Suprapubic skin (tissue), 3 donors: Measurements from ENCODE around the gene KIF11.

Experiments
- EP300 ChIP-seq: sonication (generic); formaldehyde crosslinking; IDR thresholded peaks from one replicate; pipeline ENCODE4 v1.6.1; 2017; ENCODE audit warnings: antibody characterized with exemption
- TF ChIP-seq, protein P1 (sequence below), 2 donors: fragments of 200-600 bp in 1 of 2; fragments of 450-650 bp in 1 of 2; sonication (generic) in 1 of 2; IDR thresholded peaks; one replicate each; pipeline ENCODE4 v1.5.1; 2016 to 2019; ENCODE audit warnings: antibody characterized with exemption in 2 of 2, mild to moderate bottlenecking in 1 of 2, moderate library complexity in 1 of 2

- TF ChIP-seq EP300, result no peak
- TF ChIP-seq, protein P1, sequence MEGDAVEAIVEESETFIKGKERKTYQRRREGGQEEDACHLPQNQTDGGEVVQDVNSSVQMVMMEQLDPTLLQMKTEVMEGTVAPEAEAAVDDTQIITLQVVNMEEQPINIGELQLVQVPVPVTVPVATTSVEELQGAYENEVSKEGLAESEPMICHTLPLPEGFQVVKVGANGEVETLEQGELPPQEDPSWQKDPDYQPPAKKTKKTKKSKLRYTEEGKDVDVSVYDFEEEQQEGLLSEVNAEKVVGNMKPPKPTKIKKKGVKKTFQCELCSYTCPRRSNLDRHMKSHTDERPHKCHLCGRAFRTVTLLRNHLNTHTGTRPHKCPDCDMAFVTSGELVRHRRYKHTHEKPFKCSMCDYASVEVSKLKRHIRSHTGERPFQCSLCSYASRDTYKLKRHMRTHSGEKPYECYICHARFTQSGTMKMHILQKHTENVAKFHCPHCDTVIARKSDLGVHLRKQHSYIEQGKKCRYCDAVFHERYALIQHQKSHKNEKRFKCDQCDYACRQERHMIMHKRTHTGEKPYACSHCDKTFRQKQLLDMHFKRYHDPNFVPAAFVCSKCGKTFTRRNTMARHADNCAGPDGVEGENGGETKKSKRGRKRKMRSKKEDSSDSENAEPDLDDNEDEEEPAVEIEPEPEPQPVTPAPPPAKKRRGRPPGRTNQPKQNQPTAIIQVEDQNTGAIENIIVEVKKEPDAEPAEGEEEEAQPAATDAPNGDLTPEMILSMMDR (IDR thresholded peaks at IDR 0.05), result no peak
These were observed 103.0 kb downstream of the KIF11 start for GRCh38 chr10:92695679-92696605.
